LNCAP (cell line): Measurements from ENCODE around the gene GRID1.

Experiments used
- CTCF ChIP-seq: fragments of 450-650 bp; IDR thresholded peaks from 2 replicates; pipeline ENCODE4 v1.5.1; 2017; ENCODE audit warnings: mild to moderate bottlenecking

The GRID1 gene

GRCh38 chr10:86113983-86114382, 252.6 kb downstream of the GRID1 start:
- TF ChIP-seq CTCF: no peak

- no peak for TF ChIP-seq CTCF
Measured at GRCh38 chr10:86113501-86113900, 253.1 kb downstream of the GRID1 start.

GRCh38 chr10:86113044-86113443, 253.6 kb downstream of the GRID1 start:
- TF ChIP-seq CTCF: no peak

GRCh38 chr10:86111902-86112545, 254.6 kb downstream of the GRID1 start:
- TF ChIP-seq CTCF: no peak

GRCh38 chr10:86110156-86110786, 256.3 kb downstream of the GRID1 start:
- no peak for TF ChIP-seq CTCF

- no peak for TF ChIP-seq CTCF
Measured at GRCh38 chr10:86109421-86109820, 257.2 kb downstream of the GRID1 start.

GRCh38 chr10:86108696-86109095, 257.9 kb downstream of the GRID1 start:
- TF ChIP-seq CTCF: no peak
